K562 (cell line): ENCODE results near the gene BCL7B. TPM values are rescaled to one million over a fixed set of nuclear protein-coding genes. Genes with fewer than 3 reads are reported as not detected.

Source experiments
- BACH1 ChIP-seq: fragments of 200-800 bp; sonication (Bioruptor generic); IDR thresholded peaks from 2 replicates; pipeline ENCODE4 v1.6.1; 2016; ENCODE audit warnings: missing genetic modification characterization, missing compliant biosample characterization
- KLF16 ChIP-seq: IDR thresholded peaks from 2 replicates; pipeline ENCODE4 v1.6.1; 2016; ENCODE audit warnings: antibody characterized with exemption
- MAFK ChIP-seq: IDR thresholded peaks from 2 replicates; pipeline ENCODE4 v1.6.1; 2011; ENCODE audit warnings: low read length, improper control_type of control experiment
- MYNN ChIP-seq, 2 experiments: sonication (generic); formaldehyde crosslinking in 1 of 2; IDR thresholded peaks; 2 replicates each; pipeline versions ENCODE4 v1.5.0 to v1.6.1; 2016 to 2020; ENCODE audit warnings: antibody characterized with exemption in 1 of 2, missing genetic modification reagents in 1 of 2
- NUFIP1 ChIP-seq: fragments of 450-650 bp; IDR thresholded peaks from 2 replicates; pipeline ENCODE4 v1.6.1; 2018; ENCODE audit not compliant: partially characterized antibody
- PHF20 ChIP-seq: fragments of 450-650 bp; IDR thresholded peaks from 2 replicates; pipeline ENCODE4 v1.6.1; 2018; ENCODE audit not compliant: partially characterized antibody
- POU5F1 ChIP-seq: fragments of 150-350 bp; IDR thresholded peaks from 2 replicates; pipeline ENCODE4 v1.6.1; 2014; ENCODE audit warnings: borderline replicate concordance, low read length, low read depth, mild to moderate bottlenecking; ENCODE audit not compliant: partially characterized antibody
- RFX7 ChIP-seq: fragments of 250-450 bp; sonication (Bioruptor Pico); IDR thresholded peaks from 2 replicates; pipeline ENCODE4 v1.5.1; 2021; ENCODE audit warnings: mild to moderate bottlenecking
- SNRNP70 ChIP-seq: fragments of 200-400 bp; formaldehyde crosslinking; optimal IDR thresholded peaks from 2 replicates; pipeline ENCODE3; 2017; ENCODE audit warnings: low read depth, low read length
- U2AF1 ChIP-seq: fragments of 200-400 bp; formaldehyde crosslinking; optimal IDR thresholded peaks from 2 replicates; pipeline ENCODE3; 2017; ENCODE audit warnings: mild to moderate bottlenecking, low read depth, low read length, moderate library complexity
- ZNF311 ChIP-seq: fragments of 250-450 bp; sonication (Bioruptor Pico); IDR thresholded peaks from 2 replicates; pipeline ENCODE4 v1.4.0; 2020; ENCODE audit warnings: mild to moderate bottlenecking, moderate library complexity
- polyA plus RNA-seq, 8 experiments: library from polyadenylated mRNA; depleted of rRNA in 4 of 8; stranded (reverse) in 5 of 8; unstranded in 3 of 8; fragments of >200 nt; fragmentation: Nextera tagmentation in 2 of 8; fragmentation: Illumina TruSeq in 1 of 8; extraction: Ambion mirVana in 2 of 8; extraction: Trizol in 1 of 8; gene quantifications; 2 replicates each; pipeline versions ENCODE4 v1.2.1 to v1.2.3, GENCODE V29; 2011 to 2014; ENCODE audit warnings: inconsistent platforms in 1 of 8, missing spikeins in 1 of 8
- total RNA-seq, 7 experiments: library from RNA; depleted of rRNA in 6 of 7; stranded (reverse); fragments of >200 nt in 6 of 7; fragmentation: Illumina TruSeq in 2 of 7; extraction: Trizol in 2 of 7; gene quantifications; 2 replicates each; pipeline versions ENCODE4 v1.2.1 to v1.2.3, GENCODE V29; 2011 to 2021; ENCODE audit warnings: low replicate concordance in 1 of 7
- TF ChIP-seq, protein P1 (sequence below): IDR thresholded peaks from 2 replicates; pipeline ENCODE4 v1.6.1; 2011; ENCODE audit not compliant: insufficient read length; ENCODE audit errors: extremely low read depth
- TF ChIP-seq, protein P2 (sequence below): IDR thresholded peaks from 2 replicates; pipeline ENCODE4 v1.6.1; 2011; ENCODE audit warnings: borderline replicate concordance, low read depth, mild to moderate bottlenecking, moderate library complexity, low read length; ENCODE audit not compliant: insufficient read depth, poor library complexity, severe bottlenecking
- TF ChIP-seq, protein P3 (sequence below): fragments of 450-650 bp; IDR thresholded peaks from 2 replicates; pipeline ENCODE4 v1.6.1; 2017; ENCODE audit warnings: antibody characterized with exemption, mild to moderate bottlenecking
- TF ChIP-seq, protein P4 (sequence below): fragments of 250-450 bp; sonication (Bioruptor Pico); IDR thresholded peaks from 2 replicates; pipeline ENCODE4 v1.9.0; 2021; ENCODE audit warnings: mild to moderate bottlenecking, inconsistent platforms
- TF ChIP-seq, protein P5 (sequence below): fragments of 450-650 bp; formaldehyde crosslinking; conservative IDR thresholded peaks from 2 replicates; pipeline ENCODE4 v1.4.0; 2022; ENCODE audit warnings: mild to moderate bottlenecking, missing genetic modification characterization

Gene BCL7B
- total and polyA plus RNA-seq, 9 of the 15 experiments (the other 6 are each of a cell fraction or from before 2014, with no cell fraction given), result 10.0 to 73.2 (median 32.9) TPM

DNA sequence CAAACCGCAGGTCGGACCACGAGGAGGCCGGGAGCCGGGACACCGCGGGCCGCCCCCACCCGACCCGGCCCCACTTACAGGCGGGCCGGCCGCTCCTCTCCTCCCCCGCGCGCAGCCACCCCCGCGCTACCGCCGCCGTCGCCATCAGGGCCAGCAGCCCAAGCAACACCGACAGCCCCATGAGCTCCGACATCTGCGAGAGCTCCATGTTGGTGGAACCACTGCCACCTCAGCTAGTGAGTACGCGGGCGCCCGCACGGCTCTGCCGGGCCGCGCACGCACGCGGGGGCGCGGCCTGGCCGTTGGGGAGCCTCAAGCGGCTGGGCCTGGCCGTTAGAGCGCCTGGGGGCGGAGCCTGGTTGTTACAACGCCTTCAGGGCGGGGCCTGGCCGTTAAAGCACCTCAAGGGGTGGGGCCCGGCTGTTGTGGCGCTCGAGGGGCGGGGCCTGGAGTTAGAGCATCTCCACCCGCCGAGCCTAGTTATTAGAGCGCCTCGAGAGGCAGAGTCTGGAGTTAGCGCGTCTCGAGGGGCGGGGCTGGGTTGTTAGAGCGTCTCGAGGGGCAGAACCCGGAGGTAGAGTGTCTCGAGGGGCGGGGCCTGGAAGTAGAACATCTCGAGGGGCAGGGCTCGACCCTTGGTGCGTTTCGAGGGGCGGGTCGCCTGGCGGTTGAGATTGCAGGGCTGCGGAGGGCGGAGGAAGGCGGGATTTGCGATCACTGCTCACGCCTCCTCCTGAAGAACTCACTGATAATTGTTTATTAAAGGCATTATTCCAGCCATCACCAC, 21.0 kb upstream of the BCL7B start, which contains the start of gene TBL2 (continued):
- TF ChIP-seq, protein P1, sequence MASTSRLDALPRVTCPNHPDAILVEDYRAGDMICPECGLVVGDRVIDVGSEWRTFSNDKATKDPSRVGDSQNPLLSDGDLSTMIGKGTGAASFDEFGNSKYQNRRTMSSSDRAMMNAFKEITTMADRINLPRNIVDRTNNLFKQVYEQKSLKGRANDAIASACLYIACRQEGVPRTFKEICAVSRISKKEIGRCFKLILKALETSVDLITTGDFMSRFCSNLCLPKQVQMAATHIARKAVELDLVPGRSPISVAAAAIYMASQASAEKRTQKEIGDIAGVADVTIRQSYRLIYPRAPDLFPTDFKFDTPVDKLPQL, result peak; percentile 29
- TF ChIP-seq NUFIP1 (no peak), KLF16 (0 out of 2 replicates have a peak, but pooled peaks have one; percentile 46), SNRNP70 (no peak), ZNF311 (CRISPR knock-in tag) (0 out of 2 replicates have a peak, but pooled peaks have one; percentile 39), MAFK (no peak), RFX7 (CRISPR knock-in tag) (no peak), U2AF1 (peak; percentile 80), PHF20 (peak; percentile 46), BACH1 (tag) (no peak), MYNN (IDR thresholded peaks at IDR 0.05) (no peak), MYNN (CRISPR knock-in tag; IDR thresholded peaks at IDR 0.05) (no peak), POU5F1 (no peak)
- TF ChIP-seq, protein P2, sequence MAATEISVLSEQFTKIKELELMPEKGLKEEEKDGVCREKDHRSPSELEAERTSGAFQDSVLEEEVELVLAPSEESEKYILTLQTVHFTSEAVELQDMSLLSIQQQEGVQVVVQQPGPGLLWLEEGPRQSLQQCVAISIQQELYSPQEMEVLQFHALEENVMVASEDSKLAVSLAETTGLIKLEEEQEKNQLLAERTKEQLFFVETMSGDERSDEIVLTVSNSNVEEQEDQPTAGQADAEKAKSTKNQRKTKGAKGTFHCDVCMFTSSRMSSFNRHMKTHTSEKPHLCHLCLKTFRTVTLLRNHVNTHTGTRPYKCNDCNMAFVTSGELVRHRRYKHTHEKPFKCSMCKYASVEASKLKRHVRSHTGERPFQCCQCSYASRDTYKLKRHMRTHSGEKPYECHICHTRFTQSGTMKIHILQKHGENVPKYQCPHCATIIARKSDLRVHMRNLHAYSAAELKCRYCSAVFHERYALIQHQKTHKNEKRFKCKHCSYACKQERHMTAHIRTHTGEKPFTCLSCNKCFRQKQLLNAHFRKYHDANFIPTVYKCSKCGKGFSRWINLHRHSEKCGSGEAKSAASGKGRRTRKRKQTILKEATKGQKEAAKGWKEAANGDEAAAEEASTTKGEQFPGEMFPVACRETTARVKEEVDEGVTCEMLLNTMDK, result peak; percentile 17
- TF ChIP-seq, protein P3, sequence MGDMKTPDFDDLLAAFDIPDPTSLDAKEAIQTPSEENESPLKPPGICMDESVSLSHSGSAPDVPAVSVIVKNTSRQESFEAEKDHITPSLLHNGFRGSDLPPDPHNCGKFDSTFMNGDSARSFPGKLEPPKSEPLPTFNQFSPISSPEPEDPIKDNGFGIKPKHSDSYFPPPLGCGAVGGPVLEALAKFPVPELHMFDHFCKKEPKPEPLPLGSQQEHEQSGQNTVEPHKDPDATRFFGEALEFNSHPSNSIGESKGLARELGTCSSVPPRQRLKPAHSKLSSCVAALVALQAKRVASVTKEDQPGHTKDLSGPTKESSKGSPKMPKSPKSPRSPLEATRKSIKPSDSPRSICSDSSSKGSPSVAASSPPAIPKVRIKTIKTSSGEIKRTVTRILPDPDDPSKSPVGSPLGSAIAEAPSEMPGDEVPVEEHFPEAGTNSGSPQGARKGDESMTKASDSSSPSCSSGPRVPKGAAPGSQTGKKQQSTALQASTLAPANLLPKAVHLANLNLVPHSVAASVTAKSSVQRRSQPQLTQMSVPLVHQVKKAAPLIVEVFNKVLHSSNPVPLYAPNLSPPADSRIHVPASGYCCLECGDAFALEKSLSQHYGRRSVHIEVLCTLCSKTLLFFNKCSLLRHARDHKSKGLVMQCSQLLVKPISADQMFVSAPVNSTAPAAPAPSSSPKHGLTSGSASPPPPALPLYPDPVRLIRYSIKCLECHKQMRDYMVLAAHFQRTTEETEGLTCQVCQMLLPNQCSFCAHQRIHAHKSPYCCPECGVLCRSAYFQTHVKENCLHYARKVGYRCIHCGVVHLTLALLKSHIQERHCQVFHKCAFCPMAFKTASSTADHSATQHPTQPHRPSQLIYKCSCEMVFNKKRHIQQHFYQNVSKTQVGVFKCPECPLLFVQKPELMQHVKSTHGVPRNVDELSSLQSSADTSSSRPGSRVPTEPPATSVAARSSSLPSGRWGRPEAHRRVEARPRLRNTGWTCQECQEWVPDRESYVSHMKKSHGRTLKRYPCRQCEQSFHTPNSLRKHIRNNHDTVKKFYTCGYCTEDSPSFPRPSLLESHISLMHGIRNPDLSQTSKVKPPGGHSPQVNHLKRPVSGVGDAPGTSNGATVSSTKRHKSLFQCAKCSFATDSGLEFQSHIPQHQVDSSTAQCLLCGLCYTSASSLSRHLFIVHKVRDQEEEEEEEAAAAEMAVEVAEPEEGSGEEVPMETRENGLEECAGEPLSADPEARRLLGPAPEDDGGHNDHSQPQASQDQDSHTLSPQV, result peak; percentile 77
- TF ChIP-seq, protein P4, sequence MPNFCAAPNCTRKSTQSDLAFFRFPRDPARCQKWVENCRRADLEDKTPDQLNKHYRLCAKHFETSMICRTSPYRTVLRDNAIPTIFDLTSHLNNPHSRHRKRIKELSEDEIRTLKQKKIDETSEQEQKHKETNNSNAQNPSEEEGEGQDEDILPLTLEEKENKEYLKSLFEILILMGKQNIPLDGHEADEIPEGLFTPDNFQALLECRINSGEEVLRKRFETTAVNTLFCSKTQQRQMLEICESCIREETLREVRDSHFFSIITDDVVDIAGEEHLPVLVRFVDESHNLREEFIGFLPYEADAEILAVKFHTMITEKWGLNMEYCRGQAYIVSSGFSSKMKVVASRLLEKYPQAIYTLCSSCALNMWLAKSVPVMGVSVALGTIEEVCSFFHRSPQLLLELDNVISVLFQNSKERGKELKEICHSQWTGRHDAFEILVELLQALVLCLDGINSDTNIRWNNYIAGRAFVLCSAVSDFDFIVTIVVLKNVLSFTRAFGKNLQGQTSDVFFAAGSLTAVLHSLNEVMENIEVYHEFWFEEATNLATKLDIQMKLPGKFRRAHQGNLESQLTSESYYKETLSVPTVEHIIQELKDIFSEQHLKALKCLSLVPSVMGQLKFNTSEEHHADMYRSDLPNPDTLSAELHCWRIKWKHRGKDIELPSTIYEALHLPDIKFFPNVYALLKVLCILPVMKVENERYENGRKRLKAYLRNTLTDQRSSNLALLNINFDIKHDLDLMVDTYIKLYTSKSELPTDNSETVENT (CRISPR knock-in tag), result peak; percentile 89
- TF ChIP-seq, protein P5, sequence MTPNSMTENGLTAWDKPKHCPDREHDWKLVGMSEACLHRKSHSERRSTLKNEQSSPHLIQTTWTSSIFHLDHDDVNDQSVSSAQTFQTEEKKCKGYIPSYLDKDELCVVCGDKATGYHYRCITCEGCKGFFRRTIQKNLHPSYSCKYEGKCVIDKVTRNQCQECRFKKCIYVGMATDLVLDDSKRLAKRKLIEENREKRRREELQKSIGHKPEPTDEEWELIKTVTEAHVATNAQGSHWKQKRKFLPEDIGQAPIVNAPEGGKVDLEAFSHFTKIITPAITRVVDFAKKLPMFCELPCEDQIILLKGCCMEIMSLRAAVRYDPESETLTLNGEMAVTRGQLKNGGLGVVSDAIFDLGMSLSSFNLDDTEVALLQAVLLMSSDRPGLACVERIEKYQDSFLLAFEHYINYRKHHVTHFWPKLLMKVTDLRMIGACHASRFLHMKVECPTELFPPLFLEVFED (CRISPR knock-in tag), result no peak
